Glutamatergic neuron (in vitro differentiated cells): ENCODE measurements around the gene DGKZ. TPM values are rescaled to one million over a fixed set of nuclear protein-coding genes. Genes with fewer than 3 reads are reported as not detected.

Experiments
- DNase-seq: peaks from one replicate; pipeline ENCODE4 v3.0.0; 2022
- H3K27ac Mint-ChIP-seq: one replicate; pipeline ENCODE4 v1.8.0; 2020; ENCODE audit warnings: mild to moderate bottlenecking, mixed read lengths, inconsistent platforms; ENCODE audit not compliant: unreplicated experiment
- H3K27me3 Mint-ChIP-seq: one replicate; pipeline ENCODE4 v1.8.0; 2020; ENCODE audit warnings: mild to moderate bottlenecking, moderate library complexity, mixed read lengths, inconsistent platforms; ENCODE audit not compliant: unreplicated experiment
- H3K36me3 Mint-ChIP-seq: one replicate; pipeline ENCODE4 v1.8.0; 2020; ENCODE audit warnings: mild to moderate bottlenecking, mixed read lengths, inconsistent platforms; ENCODE audit not compliant: unreplicated experiment
- H3K4me1 Mint-ChIP-seq: one replicate; pipeline ENCODE4 v1.8.0; 2020; ENCODE audit warnings: mild to moderate bottlenecking, low read depth, mixed read lengths, inconsistent platforms; ENCODE audit not compliant: unreplicated experiment
- H3K4me3 Mint-ChIP-seq: one replicate; pipeline ENCODE4 v1.8.0; 2020; ENCODE audit warnings: mild to moderate bottlenecking, mixed read lengths, inconsistent platforms; ENCODE audit not compliant: unreplicated experiment
- H3K9me3 Mint-ChIP-seq: one replicate; pipeline ENCODE4 v1.8.0; 2020; ENCODE audit warnings: mild to moderate bottlenecking, moderate library complexity, mixed read lengths, inconsistent platforms; ENCODE audit not compliant: unreplicated experiment
- total RNA-seq: library from RNA; stranded (reverse); fragmentation: NEBNext Ultra II Directional; extraction: Animal tissue kit (Norgen Biotek cat#: 25700); gene quantifications from one replicate; pipeline ENCODE4 v1.2.1, GENCODE V29; 2021; ENCODE audit not compliant: unreplicated experiment
- TF ChIP-seq, protein P1 (sequence below): fragments of 200-600 bp; sonication (generic); IDR thresholded peaks from one replicate; pipeline ENCODE4 v1.5.0; 2021; ENCODE audit not compliant: partially characterized antibody, unreplicated experiment

DGKZ gene
- total RNA-seq, 1 donor from 2014 or later: 60.9 TPM

DNA sequence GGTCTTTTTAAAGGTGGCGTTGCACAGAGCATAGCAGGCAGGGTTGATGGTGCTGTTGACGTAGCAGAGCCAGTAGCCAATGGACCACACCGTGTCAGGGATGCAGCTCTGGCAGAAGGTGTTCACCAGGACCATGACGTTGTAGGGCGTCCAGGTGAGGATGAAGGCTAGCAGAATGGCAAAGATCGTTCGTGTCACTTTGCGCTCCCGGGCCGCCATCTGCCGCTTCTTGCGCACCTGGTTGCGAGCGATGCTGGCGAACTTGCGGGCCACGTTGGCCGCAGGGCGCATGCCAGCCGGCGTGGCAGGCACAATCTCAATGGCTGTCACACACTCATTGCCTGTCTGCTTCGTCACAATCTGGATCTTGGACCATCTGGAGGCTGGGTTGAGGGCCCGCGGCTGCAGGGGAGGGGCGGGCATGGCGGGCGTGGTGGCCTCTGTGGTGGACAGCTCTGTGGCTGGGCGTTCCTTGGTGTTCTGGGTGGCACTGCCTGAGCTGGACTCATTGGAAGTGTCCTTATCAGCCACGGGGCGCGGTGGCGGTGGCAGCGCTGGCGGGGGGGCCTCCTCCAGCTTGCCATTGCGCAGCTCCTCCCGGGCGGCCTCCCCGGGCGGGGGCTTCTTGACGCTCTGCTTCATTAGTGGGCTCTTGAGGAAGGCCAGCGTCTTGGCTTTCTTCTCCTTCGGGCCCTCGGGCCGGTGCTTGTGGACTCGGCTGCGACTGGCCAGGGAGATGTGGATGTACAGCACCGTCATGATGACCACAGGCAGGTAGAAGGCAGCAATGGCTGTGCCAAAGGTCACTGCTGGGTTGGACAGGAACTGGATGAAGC, 38.1 kb downstream of the DGKZ start:
- H3K36me3 Mint-ChIP-seq: peaks cover 10% of the 10 kb centered on the region
- H3K27ac Mint-ChIP-seq: peak overlapping the region; percentile 48
- peaks cover 21% of the 10 kb centered on the region for H3K9me3 Mint-ChIP-seq
- TF ChIP-seq, protein P1, sequence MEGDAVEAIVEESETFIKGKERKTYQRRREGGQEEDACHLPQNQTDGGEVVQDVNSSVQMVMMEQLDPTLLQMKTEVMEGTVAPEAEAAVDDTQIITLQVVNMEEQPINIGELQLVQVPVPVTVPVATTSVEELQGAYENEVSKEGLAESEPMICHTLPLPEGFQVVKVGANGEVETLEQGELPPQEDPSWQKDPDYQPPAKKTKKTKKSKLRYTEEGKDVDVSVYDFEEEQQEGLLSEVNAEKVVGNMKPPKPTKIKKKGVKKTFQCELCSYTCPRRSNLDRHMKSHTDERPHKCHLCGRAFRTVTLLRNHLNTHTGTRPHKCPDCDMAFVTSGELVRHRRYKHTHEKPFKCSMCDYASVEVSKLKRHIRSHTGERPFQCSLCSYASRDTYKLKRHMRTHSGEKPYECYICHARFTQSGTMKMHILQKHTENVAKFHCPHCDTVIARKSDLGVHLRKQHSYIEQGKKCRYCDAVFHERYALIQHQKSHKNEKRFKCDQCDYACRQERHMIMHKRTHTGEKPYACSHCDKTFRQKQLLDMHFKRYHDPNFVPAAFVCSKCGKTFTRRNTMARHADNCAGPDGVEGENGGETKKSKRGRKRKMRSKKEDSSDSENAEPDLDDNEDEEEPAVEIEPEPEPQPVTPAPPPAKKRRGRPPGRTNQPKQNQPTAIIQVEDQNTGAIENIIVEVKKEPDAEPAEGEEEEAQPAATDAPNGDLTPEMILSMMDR: no peak
- peaks cover 23% of the 10 kb centered on the region for H3K4me1 Mint-ChIP-seq
- DNase-seq: no peak
- H3K27me3 Mint-ChIP-seq: peaks cover 14% of the 10 kb centered on the region
- peak overlapping the region; percentile 34 for H3K4me3 Mint-ChIP-seq

DNA sequence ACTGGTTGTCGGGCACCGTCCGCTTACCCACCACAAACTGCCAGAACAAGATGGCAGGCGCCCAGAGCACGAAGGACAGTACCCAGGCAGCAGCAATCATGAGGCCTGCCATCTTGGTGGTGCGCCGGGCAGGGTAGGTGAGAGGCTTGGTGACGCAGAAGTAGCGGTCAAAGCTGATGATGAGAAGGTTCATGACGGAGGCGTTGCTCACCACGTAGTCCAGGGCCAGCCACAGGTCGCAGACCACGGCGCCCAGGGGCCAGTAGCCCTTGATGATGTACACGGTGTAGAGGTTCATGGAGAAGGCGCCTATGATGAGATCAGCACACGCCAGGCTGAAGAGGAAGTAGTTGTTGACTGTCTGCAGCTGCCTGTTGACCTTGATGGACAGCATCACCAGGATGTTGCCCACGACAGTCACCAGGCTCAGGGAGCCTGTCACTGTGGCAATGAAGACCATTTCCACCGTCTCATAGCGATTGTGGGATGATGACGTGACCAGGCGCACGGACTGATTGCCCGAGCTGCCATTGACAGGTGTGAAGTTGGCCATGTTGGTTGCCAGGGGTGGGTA, 38.8 kb downstream of the DGKZ start:
- Mint-ChIP-seq H3K4me1 (peaks cover 23% of the 10 kb centered on the region), H3K4me3 (peak overlapping the region; percentile 32), H3K27me3 (peaks cover 14% of the 10 kb centered on the region), H3K27ac (peak overlapping the region; percentile 48), H3K36me3 (peaks cover 10% of the 10 kb centered on the region), H3K9me3 (peaks cover 21% of the 10 kb centered on the region)
- DNase-seq: no peak
- TF ChIP-seq, protein P1: no peak

DNA sequence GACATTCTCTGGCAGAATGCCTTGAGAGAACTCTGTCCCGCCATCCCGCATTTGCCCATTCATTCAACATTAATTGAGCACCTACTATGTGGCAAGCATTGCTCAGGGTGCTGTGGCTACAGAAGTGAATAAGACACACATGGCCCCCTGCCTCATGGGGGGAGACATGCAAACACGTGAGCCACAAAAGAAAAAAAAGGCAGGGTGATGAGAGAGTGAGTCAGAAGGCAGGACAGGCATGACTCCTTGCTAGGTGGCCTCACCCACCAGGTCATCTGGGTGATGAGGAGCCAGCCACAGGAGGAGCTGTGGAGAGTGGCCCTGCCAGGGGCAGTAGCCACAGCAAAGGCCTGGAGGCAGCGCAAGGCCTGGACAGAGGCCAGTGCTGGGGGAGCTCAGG, 39.4 kb downstream of the DGKZ start:
- Mint-ChIP-seq H3K27ac (no peak overlapping the region), H3K27me3 (peaks cover 14% of the 10 kb centered on the region), H3K36me3 (peaks cover 10% of the 10 kb centered on the region), H3K4me1 (peaks cover 23% of the 10 kb centered on the region), H3K9me3 (peaks cover 21% of the 10 kb centered on the region), H3K4me3 (peak overlapping the region; percentile 32)
- TF ChIP-seq, protein P1: no peak
- no peak for DNase-seq

DNA sequence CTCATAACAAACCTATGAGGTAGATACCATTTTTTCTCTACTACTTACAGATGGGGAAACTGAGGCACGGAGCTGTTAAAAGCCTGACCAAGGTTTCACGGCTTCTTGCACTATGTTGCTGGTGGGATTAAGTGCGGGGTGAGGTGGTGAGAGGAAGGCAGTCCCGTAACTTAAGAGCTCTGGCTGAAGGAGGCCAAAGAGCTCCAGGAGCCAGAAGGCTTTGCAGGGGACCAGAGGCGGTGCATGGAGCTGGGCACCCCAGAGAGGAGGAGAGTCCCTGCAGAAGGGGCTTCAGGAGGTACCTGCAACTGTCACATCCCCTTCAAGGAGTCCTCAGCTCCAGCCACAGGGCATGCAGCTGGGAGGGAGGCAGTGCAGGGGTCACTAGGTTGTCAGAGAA, 40.2 kb downstream of the DGKZ start:
- H3K27ac Mint-ChIP-seq: peak overlapping the region; percentile 43
- H3K4me3 Mint-ChIP-seq: no peak overlapping the region
- TF ChIP-seq, protein P1: no peak
- peaks cover 21% of the 10 kb centered on the region for H3K9me3 Mint-ChIP-seq
- H3K4me1 Mint-ChIP-seq: peaks cover 23% of the 10 kb centered on the region
- DNase-seq: no peak
- peaks cover 14% of the 10 kb centered on the region for H3K27me3 Mint-ChIP-seq
- peaks cover 10% of the 10 kb centered on the region for H3K36me3 Mint-ChIP-seq
